ENCODE data around the gene MCMBP. TPM values are rescaled to one million over a fixed set of nuclear protein-coding genes. Genes with fewer than 3 reads are reported as not detected.
A peak's percentile ranks its signal among the peaks of the same experiment; 100 is the strongest.
"Not testable (repeated sequence)": the region's sequence is repeated elsewhere in the genome, so short reads cannot be mapped to it uniquely, and the experiment has no call there.

The MCMBP gene
- total RNA-seq, 1 donor from 2014 or later, result 57.9 TPM

DNA sequence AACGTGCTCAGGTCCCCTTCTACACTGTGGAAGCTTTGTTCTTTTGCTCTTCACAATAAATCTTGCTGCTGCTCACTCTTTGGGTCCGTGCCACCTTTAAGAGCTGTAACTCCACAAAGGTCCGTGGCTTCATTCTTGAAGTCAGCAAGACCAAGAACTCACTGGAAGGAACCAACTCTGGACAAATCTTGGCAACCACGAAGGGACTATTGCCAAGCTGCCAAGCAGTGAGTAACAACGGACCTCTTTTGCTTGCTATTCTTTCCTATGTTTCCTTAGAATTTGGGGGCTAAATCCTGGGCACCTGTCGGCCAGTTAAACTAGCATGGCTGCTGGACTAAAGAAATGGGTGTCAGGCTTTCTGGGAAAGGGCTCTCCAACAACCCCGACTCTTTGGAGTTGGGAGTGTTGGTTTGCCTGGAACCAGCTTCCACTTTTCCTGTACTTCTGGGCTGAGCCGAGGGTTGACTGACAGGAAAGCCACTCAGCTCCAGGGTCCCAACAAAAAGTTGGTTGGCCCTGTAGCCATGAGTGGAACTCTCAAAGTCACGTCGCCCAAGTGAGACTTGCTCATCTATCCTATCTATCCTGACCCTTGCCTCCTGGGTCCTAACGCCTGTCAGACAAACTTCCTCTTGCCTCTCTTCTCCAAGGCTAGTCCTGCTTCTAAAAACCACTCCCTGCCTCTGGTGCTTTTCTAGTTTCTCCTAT is 11.4 kb upstream of the MCMBP start:
- not testable (repeated sequence) for FAIRE-seq; DNase-seq (ENCODE audit: low spot score in 2 of 2)

DNA sequence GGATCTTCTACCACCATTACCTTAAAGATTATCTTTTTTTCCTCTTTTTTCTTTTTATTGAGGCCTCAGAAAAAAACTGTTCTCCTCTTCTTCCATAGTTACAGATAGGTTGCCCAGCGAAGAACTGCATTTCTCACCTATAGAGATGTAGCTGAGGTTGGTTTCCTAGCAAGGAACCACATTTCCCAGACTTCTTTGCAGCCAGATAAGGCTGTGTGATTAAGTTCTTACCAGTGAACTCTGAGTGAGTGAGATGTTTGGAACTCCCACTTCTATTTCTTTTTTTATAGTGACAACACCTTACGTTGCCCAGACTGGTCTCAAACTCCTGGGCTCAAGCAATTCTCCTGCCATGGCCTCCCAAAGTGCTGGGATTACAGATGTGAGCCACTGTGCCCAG is 5.9 kb upstream of the MCMBP start:
- no peak for FAIRE-seq
- no peak for DNase-seq (ENCODE audit: low spot score in 2 of 2)

DNA sequence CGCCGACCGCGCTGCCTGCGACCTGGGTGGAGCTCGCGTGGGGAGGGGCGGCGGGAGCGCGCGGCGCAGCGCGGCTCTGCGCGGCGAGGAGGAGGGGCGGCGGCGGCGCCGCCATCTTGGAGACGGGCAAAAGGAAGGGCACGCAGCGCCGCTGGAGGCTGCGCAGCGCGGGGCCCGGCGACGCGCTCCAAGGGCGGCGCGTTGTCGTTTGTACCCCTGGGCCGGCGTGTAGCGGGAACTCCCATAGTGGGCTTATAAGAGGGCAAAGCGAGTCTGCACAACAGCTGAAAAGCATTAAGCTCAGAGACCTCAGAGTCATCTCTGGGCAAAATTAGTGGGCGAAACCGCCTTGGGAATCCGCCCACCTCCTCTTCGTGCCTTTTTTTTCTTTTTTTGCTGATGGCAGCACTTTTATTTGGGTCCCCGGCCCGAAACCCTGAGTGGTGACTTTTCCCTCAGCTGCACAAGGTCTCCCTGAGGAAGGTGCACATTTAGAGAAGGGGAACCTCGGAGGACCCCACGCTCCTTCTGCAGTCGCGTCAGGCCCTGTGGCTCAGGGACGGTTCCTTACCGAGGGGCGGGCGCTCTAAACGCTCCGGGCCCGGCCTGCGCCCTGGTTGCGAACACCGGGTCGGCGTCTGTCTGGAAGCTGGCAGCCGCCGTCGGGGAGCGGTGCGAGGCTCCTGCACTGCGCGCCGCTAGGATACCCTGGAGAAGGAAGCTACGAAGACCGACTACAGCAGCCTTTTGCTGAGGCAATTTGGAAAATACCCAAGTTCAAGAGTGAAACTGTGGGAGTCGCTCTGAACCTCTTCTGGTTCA is 428 bp upstream of the MCMBP start:
- FAIRE-seq, result no peak

DNA sequence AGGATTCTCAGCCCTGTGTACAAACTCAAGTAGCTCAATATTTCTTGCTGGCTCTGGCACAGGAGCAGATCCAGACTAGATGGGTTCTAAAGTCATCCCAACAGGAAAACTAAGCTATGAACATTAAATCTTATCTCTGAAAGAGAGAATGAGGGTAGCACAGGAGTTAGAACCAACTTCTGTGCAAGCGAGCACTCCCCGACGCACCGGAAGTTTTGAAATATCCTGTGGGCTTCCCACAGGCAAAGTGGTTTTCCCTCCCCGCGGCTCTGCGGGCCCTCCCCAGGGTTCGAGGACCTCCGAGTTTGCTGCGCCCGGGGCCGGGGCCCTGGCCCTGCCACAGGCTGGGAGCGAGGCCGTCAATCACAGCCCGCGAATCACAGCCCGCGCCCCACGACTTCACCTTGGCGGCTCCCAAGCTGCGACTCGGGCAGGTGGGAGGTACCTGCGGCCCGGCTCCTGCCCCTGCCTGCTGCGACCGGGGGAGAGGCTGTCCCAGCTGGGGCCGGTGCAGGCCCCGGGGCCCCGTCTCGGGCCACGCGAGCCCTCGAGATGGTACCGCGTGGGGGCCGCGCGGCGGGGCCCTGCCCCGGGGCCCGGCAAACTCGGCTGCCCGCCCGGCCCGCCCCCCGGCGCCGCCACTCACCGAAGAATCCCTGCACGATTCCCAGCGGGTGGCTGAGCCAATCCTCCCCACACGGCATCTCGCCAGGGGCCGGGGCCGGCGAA is 598 bp downstream of the MCMBP start:
- FAIRE-seq (no peak), DNase-seq (ENCODE audit: low spot score in 2 of 2) (peak in 1 of 2 donors; percentile 25)

More for the DNA sequence above, 428 bp upstream of the MCMBP start:
- peak; percentile 86 to 94 for DNase-seq (ENCODE audit: low spot score in 2 of 2)

DNA sequence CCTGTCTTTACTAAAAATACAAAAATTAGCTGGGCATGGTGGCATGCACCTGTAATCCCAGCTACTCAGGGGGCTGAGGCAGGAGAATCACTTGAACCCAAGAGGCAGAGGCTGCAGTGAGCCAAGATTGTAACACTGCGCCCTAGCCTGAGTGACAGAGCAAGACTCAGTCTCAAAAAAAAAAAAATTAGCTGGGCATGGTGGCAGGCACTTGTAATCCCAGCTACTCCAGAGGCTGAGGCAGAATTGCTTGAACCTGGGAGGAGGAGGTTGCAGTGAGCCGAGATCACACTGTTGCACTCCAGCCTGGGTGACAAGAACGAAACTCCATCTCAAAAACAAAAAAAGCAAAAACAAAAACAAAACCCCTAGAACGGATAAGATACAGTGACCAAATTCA is 3.2 kb downstream of the MCMBP start:
- FAIRE-seq; DNase-seq (ENCODE audit: low spot score in 2 of 2): not testable (repeated sequence)

DNA sequence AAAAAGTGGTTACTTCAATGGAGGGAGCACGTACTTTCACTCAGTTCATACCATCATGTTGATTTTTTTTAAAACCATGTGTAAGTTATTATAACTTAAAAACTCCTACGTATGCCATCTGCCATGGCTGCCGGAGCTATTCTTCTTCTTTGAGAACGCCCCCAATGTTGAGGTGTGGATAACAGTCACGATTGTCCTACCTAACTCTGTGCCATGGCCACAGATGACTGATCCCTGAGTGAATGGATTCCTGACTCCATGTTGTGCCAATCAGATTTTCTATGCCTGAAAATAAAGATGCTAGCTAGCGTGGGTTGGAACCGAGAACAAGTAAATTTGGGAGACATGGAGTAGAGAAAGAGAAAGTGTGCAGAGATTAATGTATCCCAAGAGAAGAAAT is 5.3 kb downstream of the MCMBP start:
- DNase-seq (ENCODE audit: low spot score in 2 of 2), result peak in 1 of 2 donors; percentile 23
- no peak for FAIRE-seq

DNA sequence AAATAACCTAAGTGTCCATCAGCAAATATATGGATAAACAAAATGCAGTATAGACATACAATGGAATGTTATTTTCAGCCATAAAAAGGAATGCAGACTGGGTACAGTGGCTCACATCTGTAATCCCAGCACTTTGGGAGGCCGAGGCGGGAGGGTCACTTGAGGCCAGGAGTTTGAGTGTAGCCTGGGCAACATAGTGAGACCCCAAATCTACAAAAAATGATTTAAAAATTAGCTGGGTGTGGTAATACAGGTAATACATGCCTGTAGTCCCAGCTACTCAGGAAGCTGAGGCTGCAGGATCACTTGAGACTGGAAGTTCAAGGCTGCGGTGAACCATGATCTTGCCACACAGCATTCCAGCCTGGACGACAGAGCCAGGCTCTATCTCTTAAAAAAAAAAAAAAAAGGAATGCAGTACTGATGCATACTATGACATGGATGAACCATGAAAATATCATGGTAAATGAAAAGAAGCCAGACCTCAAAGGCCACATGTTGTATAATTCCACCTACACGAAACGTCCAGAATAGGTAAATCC is 6.9 kb downstream of the MCMBP start:
- DNase-seq (ENCODE audit: low spot score in 2 of 2), result no peak
- no peak for FAIRE-seq

DNA sequence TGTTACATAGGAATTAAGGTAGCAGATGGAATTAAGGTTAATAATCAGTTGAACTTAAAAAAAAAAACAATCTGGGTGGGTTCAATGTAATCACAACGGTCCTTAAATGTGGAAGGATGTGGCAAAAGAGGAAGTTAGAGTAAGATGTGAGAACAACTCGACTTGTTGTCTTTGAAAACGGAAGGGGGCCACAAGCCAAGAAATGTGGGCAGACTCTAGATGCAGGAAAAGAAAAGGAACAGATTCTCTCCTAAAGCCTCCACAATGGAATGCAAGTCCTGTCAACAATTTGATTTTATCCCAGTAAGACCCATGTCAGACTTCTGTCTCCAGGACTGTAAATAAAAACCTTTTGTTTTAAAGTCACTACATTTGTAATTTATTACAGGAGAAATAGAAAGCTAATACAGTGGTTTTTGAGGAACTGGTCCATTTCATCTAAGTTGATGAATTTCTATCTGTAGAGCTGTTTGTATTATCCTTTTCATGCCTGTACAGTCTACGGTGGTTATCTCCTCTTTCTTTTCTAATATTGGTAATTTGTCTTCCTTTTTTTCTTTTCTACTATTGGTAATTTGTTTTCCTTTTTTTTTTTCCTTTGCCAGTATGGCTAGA is 8.6 kb downstream of the MCMBP start:
- FAIRE-seq (no peak), DNase-seq (ENCODE audit: low spot score in 2 of 2) (no peak)

DNA sequence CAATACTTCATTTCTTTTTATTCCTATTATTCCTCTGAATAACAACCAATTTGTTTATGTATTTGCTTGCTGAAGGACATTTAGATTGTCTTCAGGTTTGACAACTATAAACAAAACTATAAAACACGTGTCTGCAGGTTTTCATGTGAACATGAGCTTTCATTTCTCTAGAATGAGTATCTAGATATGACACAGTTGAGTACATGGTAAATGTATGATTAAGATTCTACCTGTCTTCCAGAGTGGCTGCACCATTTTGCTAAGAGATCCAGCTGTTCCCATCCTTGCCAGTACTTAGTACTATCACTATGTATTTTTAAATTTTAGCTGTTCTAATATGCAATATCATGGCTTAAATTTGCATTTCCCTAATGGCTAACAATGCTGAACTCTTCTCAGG is 10.1 kb downstream of the MCMBP start:
- FAIRE-seq (no peak), DNase-seq (ENCODE audit: low spot score in 2 of 2) (no peak)

DNA sequence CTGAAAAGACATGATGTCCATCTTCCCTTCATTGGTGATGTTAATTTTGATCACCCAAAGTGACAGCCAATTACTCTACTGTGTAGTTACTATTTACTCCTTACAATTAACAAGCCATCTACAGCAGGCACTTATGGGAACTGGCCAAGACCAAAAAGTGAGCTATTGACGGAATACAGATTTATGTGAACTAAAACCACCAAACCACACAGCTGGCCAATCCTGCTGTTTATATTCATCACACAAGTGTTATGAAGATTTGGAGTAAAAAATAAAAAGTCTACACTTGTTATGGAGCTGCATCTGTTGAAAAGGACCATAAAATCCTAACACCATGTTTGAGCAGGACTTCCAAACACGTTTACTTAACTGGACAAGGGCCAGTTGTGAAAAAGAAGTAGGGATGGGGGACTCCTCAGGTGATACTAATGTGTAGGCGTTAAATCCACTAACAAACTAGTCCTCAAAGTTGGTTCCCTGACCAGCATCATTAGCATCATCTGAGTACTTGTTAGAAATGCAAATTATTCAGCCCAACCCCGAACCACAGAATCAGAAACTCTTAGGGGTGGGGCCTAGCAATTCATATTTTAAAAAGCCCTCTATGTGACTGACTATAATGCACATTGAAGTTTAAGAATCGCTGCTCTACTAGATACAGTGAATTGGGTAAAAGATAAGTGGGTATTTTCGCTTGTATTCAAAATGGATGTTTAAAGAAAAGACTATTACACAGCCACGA is 11.6 kb downstream of the MCMBP start:
- DNase-seq (ENCODE audit: low spot score in 2 of 2) (no peak), FAIRE-seq (no peak)

DNA sequence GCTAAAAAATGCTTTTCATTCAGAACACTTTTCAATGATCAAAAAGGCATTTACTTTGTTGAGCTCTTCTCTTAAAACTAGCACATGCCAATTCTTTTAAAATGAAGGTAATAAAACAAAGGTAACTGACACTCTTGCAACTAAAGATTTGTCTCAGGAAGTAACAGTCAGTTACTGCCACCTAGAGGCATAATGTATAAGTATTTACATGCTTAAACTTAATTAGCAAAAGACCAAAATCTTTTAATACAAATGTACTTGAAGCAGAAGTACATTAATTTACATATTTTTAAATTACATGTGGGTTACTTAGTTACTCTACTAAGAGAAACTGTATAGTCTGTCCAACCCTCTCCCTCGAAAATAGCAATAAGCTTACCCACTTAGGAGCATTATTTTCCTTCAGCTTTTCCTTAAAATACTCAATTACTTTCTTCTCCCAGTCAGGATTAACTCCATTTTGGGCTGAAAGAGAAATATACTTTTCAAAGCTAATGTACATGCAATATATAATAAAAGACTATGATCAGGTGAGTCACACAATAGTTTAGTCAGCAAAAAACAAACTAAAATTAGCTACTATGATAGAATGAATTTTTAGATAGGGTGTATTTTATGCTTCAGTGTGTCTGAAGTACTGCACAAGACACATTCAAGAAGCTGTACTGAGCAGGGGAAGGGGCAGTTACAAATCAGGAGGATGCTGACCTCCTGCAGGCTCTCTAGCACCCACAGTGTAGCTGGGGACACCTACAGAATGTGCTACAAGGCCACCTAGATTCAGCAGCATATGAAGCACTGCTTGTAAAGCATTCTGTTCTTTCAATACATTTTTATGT is 13.0 kb downstream of the MCMBP start:
- FAIRE-seq (peak; percentile 93), DNase-seq (ENCODE audit: low spot score in 2 of 2) (peak in 1 of 2 donors; percentile 33)

DNA sequence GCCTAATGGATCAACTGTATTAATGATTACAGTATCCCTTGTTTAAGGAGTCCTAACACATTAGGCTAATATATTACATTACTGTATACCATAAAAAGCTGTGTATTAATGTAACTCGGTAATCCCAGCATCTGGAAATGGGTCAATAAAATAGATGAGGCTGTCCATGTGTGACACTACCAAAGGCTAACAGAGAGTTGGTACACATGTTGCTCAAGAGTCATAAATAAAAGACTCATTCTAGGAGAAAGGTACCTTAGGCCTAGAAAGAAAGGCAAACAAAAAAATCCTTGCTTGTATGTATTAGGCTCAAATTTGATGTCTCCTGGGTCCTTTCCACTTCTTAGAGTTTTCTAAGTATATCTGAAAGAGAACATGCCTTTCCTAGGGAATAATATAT is 14.6 kb downstream of the MCMBP start:
- FAIRE-seq (no peak), DNase-seq (ENCODE audit: low spot score in 2 of 2) (no peak)

DNA sequence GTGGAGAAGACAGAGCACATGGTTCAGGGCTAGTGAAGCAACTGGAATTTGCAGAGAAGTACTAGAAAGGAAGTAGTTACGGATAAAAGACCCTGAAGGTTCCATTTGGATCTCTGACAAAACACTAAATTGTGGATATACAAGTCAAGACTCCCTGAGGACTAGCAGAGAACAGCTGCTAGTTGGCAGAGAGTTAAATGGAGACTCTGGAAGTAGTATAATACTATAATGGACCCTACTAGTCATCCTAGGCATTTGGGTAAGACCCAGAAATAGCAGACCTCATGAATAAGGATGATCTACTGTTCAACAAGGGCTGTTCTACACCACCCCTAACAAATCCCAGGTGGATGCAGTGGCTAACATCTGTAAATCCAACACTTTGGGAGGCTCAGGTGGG is 19.1 kb downstream of the MCMBP start:
- DNase-seq (ENCODE audit: low spot score in 2 of 2) (no peak), FAIRE-seq (no peak)

DNA sequence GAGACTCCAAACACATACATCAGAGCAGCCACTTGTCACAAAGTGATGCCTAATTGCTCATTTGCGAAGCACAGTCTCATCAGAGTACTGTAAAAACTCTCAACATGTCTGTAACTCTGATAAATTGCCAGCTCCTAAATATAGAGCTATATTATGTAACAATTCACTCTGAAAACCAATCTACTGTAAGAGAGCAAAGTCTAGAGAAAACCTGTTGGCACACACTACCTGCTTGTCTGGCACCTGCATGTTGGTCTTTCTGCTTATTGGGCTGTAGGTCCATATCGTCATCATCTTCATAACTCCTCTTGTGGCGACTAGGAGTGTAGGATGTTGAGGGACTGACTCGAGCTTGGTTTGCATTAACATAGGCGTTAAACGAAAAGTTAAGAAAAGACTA is 19.8 kb downstream of the MCMBP start:
- DNase-seq (ENCODE audit: low spot score in 2 of 2) (no peak), FAIRE-seq (no peak)

DNA sequence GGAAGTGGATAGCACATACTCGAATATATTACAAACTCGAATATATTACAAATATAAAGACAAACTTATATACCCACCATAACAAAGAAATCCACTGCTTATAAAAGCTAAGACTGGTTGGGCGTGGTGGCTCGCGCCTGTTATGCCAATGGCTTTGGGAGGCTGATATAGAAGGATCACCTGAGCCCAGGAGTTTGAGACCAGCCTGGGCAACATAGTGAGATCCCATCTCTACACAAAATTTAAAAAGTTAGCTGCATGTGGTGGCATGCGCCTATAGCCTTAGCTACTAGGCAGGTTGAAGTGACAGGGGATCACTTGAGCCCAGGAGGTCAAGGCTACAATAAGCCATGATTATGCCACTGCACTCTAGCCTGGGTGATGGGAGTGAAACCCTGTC is 20.4 kb downstream of the MCMBP start:
- DNase-seq (ENCODE audit: low spot score in 2 of 2) (no peak), FAIRE-seq (no peak)

DNA sequence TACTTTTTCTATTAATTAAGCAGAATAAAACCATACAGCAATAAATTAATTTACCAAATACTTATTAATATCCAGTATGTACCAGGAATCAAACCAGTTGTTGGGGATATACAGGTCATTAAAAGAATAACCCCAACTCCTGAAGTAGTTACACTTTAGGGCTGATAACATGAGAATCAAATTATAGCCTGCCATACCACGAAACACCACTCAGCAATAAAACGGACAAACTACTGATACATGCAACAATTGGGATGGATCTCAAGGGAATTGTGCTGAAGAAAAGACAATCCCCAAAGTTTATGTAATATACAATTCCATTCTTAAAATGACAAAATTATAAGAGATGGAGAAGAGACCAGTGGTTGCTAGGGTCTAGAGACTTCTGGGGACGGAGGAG is 22.7 kb downstream of the MCMBP start:
- FAIRE-seq, result no peak
- no peak for DNase-seq (ENCODE audit: low spot score in 2 of 2)

DNA sequence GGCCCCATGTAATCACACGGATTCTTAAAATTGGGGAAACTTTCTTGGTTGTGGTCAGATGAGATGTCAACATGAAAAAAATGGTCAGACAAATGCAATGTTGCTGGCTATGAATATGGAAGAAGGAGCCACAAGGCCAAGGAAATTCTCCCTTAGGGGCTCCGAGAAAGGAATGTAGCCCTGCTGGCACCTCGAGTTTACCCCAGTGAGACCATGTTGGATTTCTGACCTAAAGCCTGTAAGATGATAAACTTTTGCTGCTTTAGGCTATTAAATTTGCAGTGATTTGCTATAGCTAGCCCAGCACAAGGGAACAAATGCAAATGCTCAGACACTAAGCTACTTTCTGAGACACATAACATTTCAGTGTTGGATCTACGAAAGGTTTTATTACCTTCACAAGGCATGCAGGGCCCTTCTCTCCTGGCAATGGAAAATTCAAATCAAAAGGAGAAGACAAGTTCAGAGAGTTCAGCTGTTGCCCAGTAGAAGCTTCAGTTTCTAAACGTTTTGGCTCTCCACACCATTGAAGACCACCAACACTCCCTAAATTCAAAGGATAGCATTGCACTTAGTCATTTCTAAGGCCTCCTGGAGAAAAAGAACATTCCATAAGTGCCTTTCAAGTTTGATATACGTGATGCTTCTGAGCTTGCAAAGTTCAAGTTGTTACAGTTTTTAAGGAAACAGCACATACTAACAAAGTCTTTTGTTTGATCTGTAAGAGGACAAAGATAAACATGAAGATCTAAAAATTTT is 23.4 kb downstream of the MCMBP start:
- no peak for FAIRE-seq
- no peak for DNase-seq (ENCODE audit: low spot score in 2 of 2)

DNA sequence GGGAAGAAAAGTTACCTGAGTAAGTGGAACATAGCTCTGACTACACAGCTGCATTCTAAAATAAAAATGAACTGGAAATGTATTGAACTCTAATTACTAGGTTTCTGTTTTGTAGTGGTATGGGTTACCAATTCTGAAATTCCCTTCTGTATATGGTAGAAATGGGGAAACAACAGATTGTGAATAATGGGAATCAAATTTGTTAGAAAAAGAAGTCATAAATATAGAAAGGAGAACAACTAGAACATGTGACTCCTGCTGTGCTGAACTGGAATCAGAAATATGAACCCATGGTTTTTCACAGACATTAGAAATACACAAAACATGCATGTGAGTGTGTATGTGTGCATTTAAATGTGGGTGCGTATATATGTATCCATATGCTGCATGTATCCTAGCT is 27.0 kb downstream of the MCMBP start:
- FAIRE-seq (no peak), DNase-seq (ENCODE audit: low spot score in 2 of 2) (no peak)

All from frontal cortex (tissue), 4 donors.